ENCODE results near the gene AFAP1L2.
"Not testable (repeated sequence)": the region's sequence is repeated elsewhere in the genome, so short reads cannot be mapped to it uniquely, and the experiment has no call there.

The AFAP1L2 gene

GRCh38 chr10:114346176-114347031 lies 57.9 kb downstream of the AFAP1L2 start:
- Mint-ChIP-seq H3K9me3 (no peaks in the 10 kb centered on the region), H3K36me3 (ENCODE audit: insufficient read depth) (peaks cover 1% of the 10 kb centered on the region), H3K4me3 (no peak overlapping the region), H3K4me1 (no peaks in the 10 kb centered on the region), H3K27me3 (peaks cover 17% of the 10 kb centered on the region), H3K27ac (ENCODE audit: low read depth) (no peak overlapping the region)
- ATAC-seq (replicated peaks; ENCODE audit: extremely low read depth, poor library complexity, severe bottlenecking) = no peak
- no peak for DNase-seq (ENCODE audit: low spot score in 2 of 2)

GRCh38 chr10:114345701-114346100 lies 58.6 kb downstream of the AFAP1L2 start:
- H3K9me3 Mint-ChIP-seq = no peaks in the 10 kb centered on the region
- ATAC-seq (replicated peaks; ENCODE audit: extremely low read depth, poor library complexity, severe bottlenecking) = no peak
- H3K36me3 Mint-ChIP-seq (ENCODE audit: insufficient read depth) = peaks cover 1% of the 10 kb centered on the region
- no peak overlapping the region for H3K4me3 Mint-ChIP-seq
- peaks cover 14% of the 10 kb centered on the region for H3K27me3 Mint-ChIP-seq
- DNase-seq (ENCODE audit: low spot score in 2 of 2) = no peak
- no peaks in the 10 kb centered on the region for H3K4me1 Mint-ChIP-seq
- H3K27ac Mint-ChIP-seq (ENCODE audit: low read depth) = no peak overlapping the region

GRCh38 chr10:114343623-114344505 lies 60.4 kb downstream of the AFAP1L2 start:
- Mint-ChIP-seq H3K27me3 (no peaks in the 10 kb centered on the region), H3K9me3 (no peaks in the 10 kb centered on the region), H3K4me1 (no peaks in the 10 kb centered on the region), H3K27ac (ENCODE audit: low read depth) (no peak overlapping the region), H3K4me3 (no peak overlapping the region), H3K36me3 (ENCODE audit: insufficient read depth) (peaks cover 1% of the 10 kb centered on the region)
- DNase-seq (ENCODE audit: low spot score in 2 of 2) (no peak), ATAC-seq (replicated peaks; ENCODE audit: extremely low read depth, poor library complexity, severe bottlenecking) (no peak)

GRCh38 chr10:114342976-114343375 lies 61.3 kb downstream of the AFAP1L2 start:
- H3K36me3 Mint-ChIP-seq (ENCODE audit: insufficient read depth) = peaks cover 1% of the 10 kb centered on the region
- DNase-seq (ENCODE audit: low spot score in 2 of 2) = no peak
- H3K4me3 Mint-ChIP-seq = no peak overlapping the region
- H3K4me1 Mint-ChIP-seq = no peaks in the 10 kb centered on the region
- no peak overlapping the region for H3K27ac Mint-ChIP-seq (ENCODE audit: low read depth)
- ATAC-seq (replicated peaks; ENCODE audit: extremely low read depth, poor library complexity, severe bottlenecking) = no peak
- no peaks in the 10 kb centered on the region for H3K9me3 Mint-ChIP-seq
- no peaks in the 10 kb centered on the region for H3K27me3 Mint-ChIP-seq

- DNase-seq (ENCODE audit: low spot score in 2 of 2) (no peak), ATAC-seq (replicated peaks; ENCODE audit: extremely low read depth, poor library complexity, severe bottlenecking) (no peak)
- Mint-ChIP-seq H3K27me3 (no peaks in the 10 kb centered on the region), H3K9me3 (no peaks in the 10 kb centered on the region), H3K4me1 (no peaks in the 10 kb centered on the region), H3K36me3 (ENCODE audit: insufficient read depth) (peaks cover 1% of the 10 kb centered on the region), H3K27ac (ENCODE audit: low read depth) (no peak overlapping the region), H3K4me3 (no peak overlapping the region)
These were observed 63.5 kb downstream of the AFAP1L2 start for GRCh38 chr10:114340816-114341215.

GRCh38 chr10:114337510-114338462 lies 66.5 kb downstream of the AFAP1L2 start:
- Mint-ChIP-seq H3K4me1 (no peaks in the 10 kb centered on the region), H3K4me3 (no peak overlapping the region), H3K27ac (ENCODE audit: low read depth) (no peak overlapping the region), H3K27me3 (no peaks in the 10 kb centered on the region), H3K9me3 (no peaks in the 10 kb centered on the region), H3K36me3 (ENCODE audit: insufficient read depth) (no peaks in the 10 kb centered on the region)
- DNase-seq (ENCODE audit: low spot score in 2 of 2) (no peak), ATAC-seq (replicated peaks; ENCODE audit: extremely low read depth, poor library complexity, severe bottlenecking) (no peak)

- Mint-ChIP-seq H3K9me3 (no peaks in the 10 kb centered on the region), H3K4me3 (no peak overlapping the region), H3K4me1 (no peaks in the 10 kb centered on the region), H3K27ac (ENCODE audit: low read depth) (no peak overlapping the region), H3K36me3 (ENCODE audit: insufficient read depth) (no peaks in the 10 kb centered on the region), H3K27me3 (no peaks in the 10 kb centered on the region)
- ATAC-seq (replicated peaks; ENCODE audit: extremely low read depth, poor library complexity, severe bottlenecking) (no peak), DNase-seq (ENCODE audit: low spot score in 2 of 2) (no peak)
These were observed 67.3 kb downstream of the AFAP1L2 start for GRCh38 chr10:114336823-114337509.

GRCh38 chr10:114335614-114336013 lies 68.7 kb downstream of the AFAP1L2 start:
- Mint-ChIP-seq H3K4me1 (no peaks in the 10 kb centered on the region), H3K9me3 (no peaks in the 10 kb centered on the region), H3K4me3 (no peak overlapping the region), H3K27me3 (no peaks in the 10 kb centered on the region), H3K27ac (ENCODE audit: low read depth) (no peak overlapping the region), H3K36me3 (ENCODE audit: insufficient read depth) (no peaks in the 10 kb centered on the region)
- ATAC-seq (replicated peaks; ENCODE audit: extremely low read depth, poor library complexity, severe bottlenecking) (no peak), DNase-seq (ENCODE audit: low spot score in 2 of 2) (no peak)

- DNase-seq (ENCODE audit: low spot score in 2 of 2) (no peak), ATAC-seq (replicated peaks; ENCODE audit: extremely low read depth, poor library complexity, severe bottlenecking) (no peak)
- H3K36me3 Mint-ChIP-seq (ENCODE audit: insufficient read depth) = no peaks in the 10 kb centered on the region
- H3K4me1 Mint-ChIP-seq = no peaks in the 10 kb centered on the region
- H3K27me3 Mint-ChIP-seq = no peaks in the 10 kb centered on the region
- H3K27ac Mint-ChIP-seq (ENCODE audit: low read depth) = no peak overlapping the region
- H3K9me3 Mint-ChIP-seq = no peaks in the 10 kb centered on the region
- no peak overlapping the region for H3K4me3 Mint-ChIP-seq
These were observed 70.0 kb downstream of the AFAP1L2 start for GRCh38 chr10:114334301-114334700.

- not testable (repeated sequence) for H3K27me3 Mint-ChIP-seq; H3K27ac Mint-ChIP-seq (ENCODE audit: low read depth); H3K4me1 Mint-ChIP-seq; H3K9me3 Mint-ChIP-seq; H3K36me3 Mint-ChIP-seq (ENCODE audit: insufficient read depth); ATAC-seq (replicated peaks; ENCODE audit: extremely low read depth, poor library complexity, severe bottlenecking); DNase-seq (ENCODE audit: low spot score in 2 of 2); H3K4me3 Mint-ChIP-seq
These were observed 70.9 kb downstream of the AFAP1L2 start for GRCh38 chr10:114333441-114333840.

- H3K27me3 Mint-ChIP-seq = no peaks in the 10 kb centered on the region
- no peak overlapping the region for H3K27ac Mint-ChIP-seq (ENCODE audit: low read depth)
- H3K9me3 Mint-ChIP-seq = no peaks in the 10 kb centered on the region
- ATAC-seq (replicated peaks; ENCODE audit: extremely low read depth, poor library complexity, severe bottlenecking) = no peak
- H3K4me1 Mint-ChIP-seq = no peaks in the 10 kb centered on the region
- no peak for DNase-seq (ENCODE audit: low spot score in 2 of 2)
- no peaks in the 10 kb centered on the region for H3K36me3 Mint-ChIP-seq (ENCODE audit: insufficient read depth)
- H3K4me3 Mint-ChIP-seq = no peak overlapping the region
These were observed 71.8 kb downstream of the AFAP1L2 start for GRCh38 chr10:114332301-114333192.

Data from central memory CD8-positive, alpha-beta T cell (primary cell).